AG04449 (cell line): Measurements from ENCODE around the gene TATDN3.
"Not testable (repeated sequence)": the region's sequence is repeated elsewhere in the genome, so short reads cannot be mapped to it uniquely, and the experiment has no call there.

Experiments used
- CTCF ChIA-PET: fragments of 350-600 bp; formaldehyde crosslinking; extraction: SDS; loops from one replicate; lab custom pipeline; 2021; ENCODE audit warnings: antibody characterized with exemption; lab: Yijun Ruan, JAX
- POLR2A ChIA-PET: fragments of 400-600, 350-600 bp; formaldehyde crosslinking; extraction: SDS; loops from one replicate; lab custom pipeline; 2020; ENCODE audit warnings: antibody characterized with exemption, inconsistent platforms; lab: Yijun Ruan, JAX
- DNase-seq: peaks from one replicate; pipeline ENCODE4 v3.0.0-alpha.2; 2010; ENCODE audit warnings: low read depth, low spot score
- H3K4me3 ChIP-seq: 2 replicates; pipeline ENCODE4 v1.5.1; 2011; ENCODE audit warnings: low read depth, mild to moderate bottlenecking, control low read depth, low read length
- TF ChIP-seq, protein P1 (sequence below): IDR thresholded peaks from one replicate; pipeline ENCODE4 v1.5.1; 2011; ENCODE audit warnings: mild to moderate bottlenecking, moderate library complexity, low read length, control low read depth, inconsistent platforms; ENCODE audit not compliant: insufficient read depth; ENCODE audit errors: missing control alignments

TATDN3 gene

GRCh38 chr1:212760126-212760823 lies 31.4 kb upstream of the TATDN3 start:
- no peak for DNase-seq
- ChIA-PET CTCF (interaction anchor here (0.9 kb wide), 1 partner anchor 107 kb away, joined by 3 read pairs; no protein-coding TSS in a partner anchor), POLR2A (no interaction called here)

GRCh38 chr1:212762234-212762633 lies 29.5 kb upstream of the TATDN3 start:
- DNase-seq: no peak
- CTCF ChIA-PET: interaction anchor here (0.8 to 3.1 kb wide), 8 partner anchors 9 to 1081 kb away, joined by 3 to 18 read pairs (median 4); no protein-coding TSS in a partner anchor
- POLR2A ChIA-PET: interaction anchor here (0.6 kb wide), 1 partner anchor 651 kb away, joined by 3 read pairs; no protein-coding TSS in a partner anchor
- TF ChIP-seq, protein P1, sequence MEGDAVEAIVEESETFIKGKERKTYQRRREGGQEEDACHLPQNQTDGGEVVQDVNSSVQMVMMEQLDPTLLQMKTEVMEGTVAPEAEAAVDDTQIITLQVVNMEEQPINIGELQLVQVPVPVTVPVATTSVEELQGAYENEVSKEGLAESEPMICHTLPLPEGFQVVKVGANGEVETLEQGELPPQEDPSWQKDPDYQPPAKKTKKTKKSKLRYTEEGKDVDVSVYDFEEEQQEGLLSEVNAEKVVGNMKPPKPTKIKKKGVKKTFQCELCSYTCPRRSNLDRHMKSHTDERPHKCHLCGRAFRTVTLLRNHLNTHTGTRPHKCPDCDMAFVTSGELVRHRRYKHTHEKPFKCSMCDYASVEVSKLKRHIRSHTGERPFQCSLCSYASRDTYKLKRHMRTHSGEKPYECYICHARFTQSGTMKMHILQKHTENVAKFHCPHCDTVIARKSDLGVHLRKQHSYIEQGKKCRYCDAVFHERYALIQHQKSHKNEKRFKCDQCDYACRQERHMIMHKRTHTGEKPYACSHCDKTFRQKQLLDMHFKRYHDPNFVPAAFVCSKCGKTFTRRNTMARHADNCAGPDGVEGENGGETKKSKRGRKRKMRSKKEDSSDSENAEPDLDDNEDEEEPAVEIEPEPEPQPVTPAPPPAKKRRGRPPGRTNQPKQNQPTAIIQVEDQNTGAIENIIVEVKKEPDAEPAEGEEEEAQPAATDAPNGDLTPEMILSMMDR: no peak
- H3K4me3 ChIP-seq: no peak overlapping the region

More at GRCh38 chr1:212760126-212760823, 31.4 kb upstream of the TATDN3 start:
- H3K4me3 ChIP-seq: no peak overlapping the region
- TF ChIP-seq, protein P1: peak; percentile 29

- POLR2A ChIA-PET: interaction anchor here (0.6 kb wide), 1 partner anchor 652 kb away, joined by 3 read pairs; no protein-coding TSS in a partner anchor
- H3K4me3 ChIP-seq: no peak overlapping the region
- no peak for DNase-seq
- TF ChIP-seq, protein P1: no peak
- CTCF ChIA-PET: interaction anchor here (0.7 to 3.1 kb wide), 6 partner anchors 11 to 285 kb away, joined by 3 to 18 read pairs (median 7); no protein-coding TSS in a partner anchor
Measured at GRCh38 chr1:212762839-212763238, 28.9 kb upstream of the TATDN3 start.

GRCh38 chr1:212764718-212765281 lies 26.9 kb upstream of the TATDN3 start:
- H3K4me3 ChIP-seq, POLR2A ChIA-PET, DNase-seq, CTCF ChIA-PET: not testable (repeated sequence)

DNA sequence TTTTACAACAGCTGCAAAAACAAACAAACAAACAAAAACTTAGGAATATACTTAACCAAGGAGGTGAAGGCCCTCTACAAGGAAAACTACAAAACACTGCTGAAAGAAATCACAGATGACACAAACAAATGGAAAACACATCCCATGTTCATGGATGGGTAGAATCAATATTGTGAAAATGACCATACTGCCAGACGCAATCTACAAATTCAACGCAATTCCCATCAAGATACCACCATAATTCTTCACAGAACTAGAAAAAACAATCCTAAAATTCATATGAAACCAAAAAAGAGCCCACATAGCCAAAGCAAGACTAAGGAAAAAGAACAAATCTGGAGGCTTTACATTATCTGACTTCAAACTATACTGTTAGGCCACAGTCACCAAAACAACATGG lies 24.9 kb upstream of the TATDN3 start:
- H3K4me3 ChIP-seq, DNase-seq, POLR2A ChIA-PET: not testable (repeated sequence)
- CTCF ChIA-PET: interaction anchor here (2.5 kb wide), 1 partner anchor 17 kb away, joined by 7 read pairs; no protein-coding TSS in a partner anchor

GRCh38 chr1:212769459-212770167 lies 22.1 kb upstream of the TATDN3 start:
- TF ChIP-seq, protein P1: no peak
- ChIA-PET POLR2A (no interaction called here), CTCF (interaction anchor here (0.8 to 6.0 kb wide), 10 partner anchors 12 to 293 kb away, joined by 3 to 29 read pairs (median 4); no protein-coding TSS in a partner anchor)
- DNase-seq: no peak
- no peak overlapping the region for H3K4me3 ChIP-seq
